ENCODE results near the gene NPY4R2.
"Not testable (repeated sequence)": the region's sequence is repeated elsewhere in the genome, so short reads cannot be mapped to it uniquely, and the experiment has no call there.

- TF ChIP-seq, protein P1, sequence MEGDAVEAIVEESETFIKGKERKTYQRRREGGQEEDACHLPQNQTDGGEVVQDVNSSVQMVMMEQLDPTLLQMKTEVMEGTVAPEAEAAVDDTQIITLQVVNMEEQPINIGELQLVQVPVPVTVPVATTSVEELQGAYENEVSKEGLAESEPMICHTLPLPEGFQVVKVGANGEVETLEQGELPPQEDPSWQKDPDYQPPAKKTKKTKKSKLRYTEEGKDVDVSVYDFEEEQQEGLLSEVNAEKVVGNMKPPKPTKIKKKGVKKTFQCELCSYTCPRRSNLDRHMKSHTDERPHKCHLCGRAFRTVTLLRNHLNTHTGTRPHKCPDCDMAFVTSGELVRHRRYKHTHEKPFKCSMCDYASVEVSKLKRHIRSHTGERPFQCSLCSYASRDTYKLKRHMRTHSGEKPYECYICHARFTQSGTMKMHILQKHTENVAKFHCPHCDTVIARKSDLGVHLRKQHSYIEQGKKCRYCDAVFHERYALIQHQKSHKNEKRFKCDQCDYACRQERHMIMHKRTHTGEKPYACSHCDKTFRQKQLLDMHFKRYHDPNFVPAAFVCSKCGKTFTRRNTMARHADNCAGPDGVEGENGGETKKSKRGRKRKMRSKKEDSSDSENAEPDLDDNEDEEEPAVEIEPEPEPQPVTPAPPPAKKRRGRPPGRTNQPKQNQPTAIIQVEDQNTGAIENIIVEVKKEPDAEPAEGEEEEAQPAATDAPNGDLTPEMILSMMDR (IDR thresholded peaks at IDR 0.05): not testable (repeated sequence)
- not testable (repeated sequence) for TF ChIP-seq POLR2AphosphoS5 (IDR thresholded peaks at IDR 0.05); EP300 (IDR thresholded peaks at IDR 0.05; ENCODE audit: low read depth); POLR2A (IDR thresholded peaks at IDR 0.05)
Observed at GRCh38 chr10:47970047-47970446, 51.6 kb downstream of the NPY4R2 start.
